Sigmoid colon (tissue), 4 donors: ENCODE measurements around the gene TTC14.

Experiments used
- CTCF ChIP-seq, 4 experiments: fragments of 450-650 bp in 3 of 4; fragments of 200-600 bp in 1 of 4; IDR thresholded peaks; one replicate each; pipeline ENCODE4 v1.5.1; 2016 to 2019; ENCODE audit warnings: antibody characterized with exemption in 4 of 4, mild to moderate bottlenecking in 3 of 4, moderate library complexity in 2 of 4
- POLR2AphosphoS5 ChIP-seq, 4 donors: sonication (generic); formaldehyde crosslinking; IDR thresholded peaks; one replicate each; pipeline ENCODE4 v1.6.1; 2017; ENCODE audit warnings: antibody characterized with exemption in 4 of 4

- TF ChIP-seq POLR2AphosphoS5 (IDR thresholded peaks at IDR 0.05) (no peak), CTCF (IDR thresholded peaks at IDR 0.05) (no peak)
Observed at GRCh38 chr3:180631317-180631716, 29.4 kb downstream of the TTC14 start.
